SKM-1 treated with dmso at 0.1 percent for 144 hours (cell line): ENCODE results near the gene TRIM8.
"Not testable (repeated sequence)": the region's sequence is repeated elsewhere in the genome, so short reads cannot be mapped to it uniquely, and the experiment has no call there.

Source experiments
- DNase-seq: peaks from one replicate; lab custom pipeline; 2025; ENCODE audit not compliant: unreplicated experiment; lab: John Stamatoyannopoulos, UW

The TRIM8 gene

DNA sequence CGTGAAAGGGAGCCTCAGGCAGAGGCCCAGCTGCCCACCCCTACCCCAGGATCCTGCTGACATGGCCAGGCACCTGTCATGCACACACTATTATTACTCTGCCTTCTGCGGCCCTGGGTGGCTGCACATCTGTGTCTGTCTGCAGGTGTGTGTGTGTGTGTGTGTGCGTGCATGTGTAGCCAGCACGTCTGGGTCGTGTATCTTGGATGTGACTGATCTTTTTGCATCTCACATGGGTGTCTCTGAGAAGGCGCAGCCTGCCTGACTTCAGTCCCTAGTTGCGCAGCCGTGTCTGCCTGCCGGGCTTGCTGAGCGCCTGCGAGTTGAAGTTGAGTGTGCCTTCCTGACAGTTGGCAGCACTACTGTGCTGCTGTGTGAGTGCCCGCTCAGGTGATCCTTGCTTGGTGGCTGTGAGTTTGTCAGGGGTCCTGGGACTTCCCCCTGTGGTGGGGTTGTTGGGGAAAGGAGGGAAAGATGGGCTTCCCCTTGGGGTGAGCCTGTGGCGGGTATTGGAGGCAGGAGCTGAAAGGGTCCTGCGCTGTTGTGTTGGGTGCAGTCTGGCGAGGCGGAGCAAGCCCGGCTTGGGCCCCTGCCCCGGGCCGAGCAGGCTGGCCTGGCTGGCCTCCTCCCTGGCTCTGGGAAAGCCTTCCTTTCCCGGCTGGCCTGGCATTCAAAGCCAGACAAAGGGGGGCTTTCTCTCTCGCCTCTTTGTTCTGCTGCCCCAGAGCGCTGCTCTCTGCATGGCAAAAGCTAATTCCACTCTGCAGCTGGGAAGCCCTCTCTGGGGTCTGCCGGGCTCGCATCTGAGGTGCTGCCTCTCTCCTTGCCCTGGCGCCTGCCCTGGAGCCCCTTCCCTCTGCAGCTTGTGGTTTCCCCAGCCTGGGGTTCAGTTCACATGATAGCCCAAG, 4.9 kb downstream of the TRIM8 start:
- DNase-seq, result no peak

DNA sequence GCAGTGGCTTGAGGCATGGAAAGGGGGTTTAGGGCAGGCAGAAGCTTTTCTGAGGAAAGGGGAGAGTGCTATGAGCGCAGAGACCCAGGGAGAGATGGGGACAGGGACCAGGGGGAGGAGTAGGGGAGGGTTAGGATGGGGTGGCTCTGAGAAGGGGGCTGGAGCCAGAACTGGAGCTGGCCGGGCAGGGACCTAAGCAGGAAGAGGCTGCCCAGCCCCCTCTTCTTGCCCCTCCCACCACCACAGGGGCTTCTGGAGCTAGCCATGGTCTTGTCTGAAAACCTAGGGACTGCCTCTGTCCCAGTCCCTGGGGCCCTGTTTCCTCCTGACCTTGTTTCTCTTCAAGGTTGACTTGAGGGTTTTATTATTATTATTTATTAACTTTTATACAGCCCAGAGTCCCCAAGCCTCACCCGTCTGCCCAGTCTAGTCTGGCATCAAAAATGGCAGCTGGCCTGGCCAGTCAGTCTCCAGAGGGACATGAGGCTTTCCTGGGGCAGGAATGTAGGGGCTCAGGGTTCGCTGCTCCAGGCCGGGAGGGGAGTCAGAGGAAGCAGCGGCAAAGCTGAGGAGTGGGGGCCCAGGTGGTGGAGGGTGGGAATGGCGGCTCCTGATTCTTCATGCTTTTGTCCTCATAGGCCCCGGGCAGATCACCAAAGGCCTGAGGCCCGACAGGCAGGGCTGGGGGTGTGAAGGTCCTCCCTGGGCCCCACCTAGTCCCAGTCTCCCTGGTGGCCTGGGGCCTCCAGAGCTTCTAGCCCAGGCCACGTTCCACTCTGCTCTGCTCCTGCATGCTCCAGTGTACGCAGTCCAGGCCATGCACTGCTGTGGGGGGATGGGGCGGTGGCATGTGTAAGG, 5.7 kb downstream of the TRIM8 start:
- no peak for DNase-seq

DNA sequence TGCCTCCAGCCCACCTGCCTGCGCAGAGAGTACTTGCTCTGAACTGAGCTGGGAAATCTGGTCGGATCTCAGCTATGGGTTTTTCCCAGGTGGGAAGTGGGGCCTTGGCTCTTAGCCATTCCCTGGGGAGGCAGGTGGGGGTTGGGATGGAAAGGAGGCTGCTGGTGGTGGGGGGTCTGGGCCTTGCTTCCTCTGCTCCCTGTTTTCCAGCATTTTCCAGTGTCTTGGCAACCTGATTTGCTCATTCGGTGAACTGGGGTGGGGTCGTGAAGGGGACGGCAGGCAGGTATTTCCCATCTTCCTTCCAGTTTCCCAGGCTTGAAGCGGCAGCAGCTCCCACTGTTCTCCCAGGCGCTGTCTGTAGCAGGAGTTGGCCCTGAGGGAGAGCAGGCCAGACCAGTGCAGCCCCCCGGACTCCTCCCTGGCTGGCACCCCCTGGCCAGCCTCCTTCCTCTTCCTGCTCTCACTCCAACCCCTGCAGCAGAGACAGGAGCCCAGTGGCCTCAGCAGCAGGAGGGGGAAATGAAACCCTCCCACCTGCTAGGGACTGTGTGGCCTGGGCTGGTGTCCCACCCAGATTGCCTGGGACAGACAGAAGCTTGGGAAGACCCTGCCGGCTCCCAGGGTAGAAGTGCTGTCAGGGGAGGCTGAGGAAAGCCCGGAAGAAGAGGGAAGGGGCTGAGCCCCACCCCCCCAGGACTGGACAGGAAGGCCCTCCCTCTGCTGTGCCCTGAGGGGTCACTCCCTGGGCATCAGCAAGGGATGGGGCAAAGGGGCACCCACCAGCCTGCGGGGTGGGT, 6.6 kb downstream of the TRIM8 start:
- no peak for DNase-seq

DNA sequence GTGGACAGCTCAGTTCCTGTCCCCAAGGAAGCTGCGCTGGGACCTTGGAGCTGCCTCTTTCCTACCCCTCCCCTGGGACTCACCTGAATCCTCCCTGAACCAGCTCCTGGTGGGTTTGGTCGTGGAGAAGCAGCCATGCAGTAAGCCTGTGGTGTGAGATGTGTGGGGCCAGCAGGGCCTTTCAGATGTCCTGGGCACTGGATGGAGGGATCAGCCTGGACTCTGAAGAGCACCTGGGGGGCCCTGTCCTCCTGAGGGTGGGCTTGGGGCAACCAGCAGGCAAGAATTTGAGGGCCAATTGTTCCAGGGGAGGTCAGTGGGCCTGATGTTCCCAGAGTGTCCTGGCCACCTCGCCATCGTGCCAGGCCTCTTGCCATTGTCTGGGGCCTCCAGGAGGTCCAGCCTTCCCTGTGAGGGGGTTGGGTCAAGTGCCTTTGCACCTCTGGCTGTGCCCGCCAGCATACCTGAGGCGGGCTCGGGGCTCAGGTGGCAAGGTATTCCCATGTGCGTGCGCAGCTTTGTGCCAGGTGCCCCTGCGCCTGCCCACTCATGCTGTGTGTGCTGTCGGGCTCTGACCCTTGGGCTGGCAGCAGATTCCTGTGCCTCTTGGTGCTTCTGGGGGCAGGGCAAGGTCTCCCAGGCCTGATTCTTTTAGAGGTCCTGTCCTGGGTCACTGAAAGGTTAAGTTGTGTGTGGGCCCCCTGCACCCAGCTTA, 7.3 kb downstream of the TRIM8 start:
- DNase-seq, result no peak

DNA sequence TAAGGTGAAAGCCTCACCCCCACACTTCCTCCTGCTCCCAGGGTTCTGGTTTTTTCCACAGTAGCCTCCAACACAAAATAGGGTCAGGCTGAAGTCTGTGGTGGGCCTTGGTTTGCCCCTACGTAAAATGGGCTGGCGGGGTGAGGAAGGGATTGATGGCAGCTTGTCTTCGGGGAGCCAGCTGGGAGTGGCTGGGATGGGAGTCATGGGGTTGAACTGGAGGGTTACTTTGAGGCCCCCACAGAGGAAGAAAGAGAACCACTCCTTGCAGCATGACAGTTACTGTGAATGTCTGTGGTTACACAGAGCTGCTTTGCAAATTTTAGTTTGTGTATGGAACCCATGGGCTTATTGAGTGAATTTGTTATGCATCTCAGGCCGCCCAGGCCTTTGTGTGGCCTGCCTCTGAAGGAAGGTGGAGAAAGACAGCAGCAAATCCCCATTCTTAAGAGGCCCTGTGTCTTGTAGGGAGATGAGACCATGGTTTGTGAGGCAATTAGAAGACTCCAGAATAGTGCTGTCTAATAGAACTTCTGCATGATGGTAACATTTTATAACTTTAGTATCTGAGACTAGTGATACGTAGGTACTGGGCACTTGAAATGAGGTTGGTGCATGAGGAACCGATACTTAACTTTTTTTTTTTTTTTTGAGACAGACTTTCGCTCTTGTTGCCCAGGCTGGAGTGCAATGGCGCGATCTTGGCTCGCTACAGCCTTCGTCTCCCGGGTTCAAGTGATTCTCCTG, 8.1 kb downstream of the TRIM8 start:
- DNase-seq, result no peak

DNA sequence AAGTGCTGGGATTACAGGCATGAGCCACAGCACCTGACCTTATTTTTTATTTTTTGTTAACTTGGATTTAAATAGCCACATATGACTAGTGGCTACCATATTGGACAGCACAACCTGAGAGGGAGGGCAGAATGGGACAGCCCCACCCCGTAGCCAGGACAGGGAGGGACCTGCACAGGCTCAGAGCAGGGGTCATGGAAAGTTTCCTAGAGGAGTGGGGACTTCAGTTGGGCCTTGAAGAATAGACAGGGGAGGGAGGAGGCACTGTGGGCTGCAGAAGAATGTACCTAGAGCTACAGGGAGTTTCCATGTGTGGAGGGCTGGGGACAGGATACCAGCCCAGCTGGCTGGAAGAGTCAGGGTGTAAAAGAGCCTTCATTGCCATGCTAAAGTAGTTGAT, 8.8 kb downstream of the TRIM8 start:
- no peak for DNase-seq

DNA sequence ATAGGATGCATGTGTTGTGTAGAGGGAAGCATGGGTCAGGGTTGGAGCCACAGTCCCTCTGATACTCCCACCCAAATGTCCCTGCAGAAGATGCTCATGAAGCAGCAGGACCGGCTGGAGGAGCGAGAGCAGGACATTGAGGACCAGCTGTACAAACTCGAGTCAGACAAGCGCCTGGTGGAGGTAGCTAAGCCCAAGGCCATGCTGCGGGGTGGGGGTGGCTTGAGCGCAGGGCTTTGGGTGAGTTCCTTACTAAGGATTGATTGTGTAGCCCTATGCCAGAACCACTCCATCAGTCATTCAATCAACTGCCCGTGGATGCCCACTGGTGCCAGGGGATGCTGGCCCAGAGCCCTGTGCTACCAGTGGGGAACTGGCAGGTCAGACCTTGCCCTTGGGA, 10.3 kb downstream of the TRIM8 start:
- no peak for DNase-seq

DNA sequence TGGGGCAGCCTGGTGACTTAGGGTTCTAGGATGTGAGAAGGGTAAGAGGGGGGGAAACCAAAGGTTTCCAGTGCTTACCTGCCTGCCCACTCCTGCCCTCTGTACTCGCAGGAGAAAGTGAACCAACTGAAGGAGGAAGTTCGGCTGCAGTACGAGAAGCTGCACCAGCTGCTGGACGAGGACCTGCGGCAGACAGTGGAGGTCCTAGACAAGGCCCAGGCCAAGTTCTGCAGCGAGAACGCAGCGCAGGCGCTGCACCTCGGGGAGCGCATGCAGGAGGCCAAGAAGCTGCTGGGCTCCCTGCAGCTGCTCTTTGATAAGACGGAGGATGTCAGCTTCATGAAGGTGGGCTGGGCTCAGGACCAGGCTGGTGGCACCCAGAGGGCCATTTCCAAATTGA, 10.7 kb downstream of the TRIM8 start:
- no peak for DNase-seq

DNA sequence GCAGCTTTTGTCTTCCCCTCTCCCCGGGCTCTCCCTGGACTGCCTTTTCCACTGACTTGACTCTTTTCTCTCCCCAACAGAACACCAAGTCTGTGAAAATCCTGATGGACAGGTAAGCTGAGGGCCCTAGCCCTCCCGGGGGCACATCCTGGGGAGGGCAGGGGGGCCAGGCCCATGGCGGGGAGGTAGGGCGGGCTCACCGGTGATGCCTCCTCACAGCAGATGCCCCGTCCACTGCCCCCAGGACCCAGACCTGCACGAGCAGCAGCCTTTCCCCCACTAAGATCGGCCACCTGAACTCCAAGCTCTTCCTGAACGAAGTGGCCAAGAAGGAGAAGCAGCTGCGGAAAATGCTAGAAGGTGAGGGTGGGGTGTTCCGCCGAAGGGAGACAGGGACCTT, 11.7 kb downstream of the TRIM8 start:
- no peak for DNase-seq

DNA sequence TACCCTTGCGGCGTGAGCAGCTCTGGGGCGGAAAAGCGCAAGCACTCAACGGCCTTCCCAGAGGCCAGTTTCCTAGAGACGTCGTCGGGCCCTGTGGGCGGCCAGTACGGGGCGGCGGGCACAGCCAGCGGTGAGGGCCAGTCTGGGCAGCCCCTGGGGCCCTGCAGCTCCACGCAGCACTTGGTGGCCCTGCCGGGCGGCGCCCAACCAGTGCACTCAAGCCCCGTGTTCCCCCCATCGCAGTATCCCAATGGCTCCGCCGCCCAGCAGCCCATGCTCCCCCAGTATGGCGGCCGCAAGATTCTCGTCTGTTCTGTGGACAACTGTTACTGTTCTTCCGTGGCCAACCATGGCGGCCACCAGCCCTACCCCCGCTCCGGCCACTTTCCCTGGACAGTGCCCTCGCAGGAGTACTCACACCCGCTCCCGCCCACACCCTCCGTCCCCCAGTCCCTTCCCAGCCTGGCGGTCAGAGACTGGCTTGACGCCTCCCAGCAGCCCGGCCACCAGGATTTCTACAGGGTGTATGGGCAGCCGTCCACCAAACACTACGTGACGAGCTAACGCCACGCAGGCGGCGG, 12.6 kb downstream of the TRIM8 start:
- no peak for DNase-seq

DNA sequence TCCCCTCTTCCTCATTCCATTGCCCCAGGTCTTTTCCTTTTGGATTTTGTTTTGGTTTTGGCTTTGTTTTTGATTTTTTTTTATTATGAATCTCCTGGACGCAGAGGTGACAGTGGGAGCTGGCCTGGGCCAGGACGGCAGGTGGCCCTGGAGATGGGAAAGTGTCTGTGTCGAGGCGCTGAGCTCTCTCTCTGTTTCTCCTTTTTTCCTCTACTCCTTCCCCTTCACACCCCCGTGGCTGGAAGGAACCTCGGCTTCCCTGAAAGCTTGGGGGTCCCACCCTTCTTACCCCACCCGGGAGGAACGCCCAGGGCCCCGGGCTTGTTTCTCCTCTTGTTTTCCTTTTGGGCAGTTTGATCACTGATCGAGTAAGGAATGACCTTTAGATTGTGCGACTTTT, 13.2 kb downstream of the TRIM8 start:
- DNase-seq, result no peak

DNA sequence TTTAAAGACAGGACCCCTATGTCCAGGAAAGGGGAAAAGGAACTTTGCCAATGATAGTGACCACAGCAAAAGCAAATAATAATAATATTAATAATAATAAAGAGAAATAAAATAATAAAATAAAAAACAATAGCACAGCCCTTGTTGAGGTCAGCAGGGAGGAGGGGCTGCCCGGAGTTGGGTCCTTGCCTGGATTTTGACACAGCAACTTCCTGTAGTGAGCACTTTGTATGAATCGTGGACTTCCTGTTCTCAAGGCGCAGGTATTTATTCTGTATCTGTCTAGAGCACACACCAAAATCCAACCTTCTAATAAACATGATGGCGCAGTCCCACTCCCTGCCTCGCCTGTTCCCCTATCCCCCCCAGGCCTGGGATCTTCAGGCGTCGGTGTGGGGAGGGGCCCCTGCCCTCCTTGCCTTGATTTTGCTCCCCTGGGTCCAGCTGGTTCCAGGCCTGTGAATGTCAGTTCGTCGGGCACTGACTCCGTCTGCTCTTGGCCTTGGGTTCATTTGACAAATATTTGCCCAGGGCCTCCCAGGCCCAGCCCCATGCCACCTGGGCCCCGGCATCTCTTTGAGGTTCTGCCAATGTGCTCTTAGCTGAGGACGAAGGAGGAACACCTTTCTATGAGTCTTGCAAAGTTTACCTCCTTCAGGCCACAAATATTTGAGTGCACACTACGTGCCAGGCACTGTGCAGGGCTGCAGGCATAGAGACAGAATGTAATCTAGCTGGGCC, 13.9 kb downstream of the TRIM8 start:
- no peak for DNase-seq

DNA sequence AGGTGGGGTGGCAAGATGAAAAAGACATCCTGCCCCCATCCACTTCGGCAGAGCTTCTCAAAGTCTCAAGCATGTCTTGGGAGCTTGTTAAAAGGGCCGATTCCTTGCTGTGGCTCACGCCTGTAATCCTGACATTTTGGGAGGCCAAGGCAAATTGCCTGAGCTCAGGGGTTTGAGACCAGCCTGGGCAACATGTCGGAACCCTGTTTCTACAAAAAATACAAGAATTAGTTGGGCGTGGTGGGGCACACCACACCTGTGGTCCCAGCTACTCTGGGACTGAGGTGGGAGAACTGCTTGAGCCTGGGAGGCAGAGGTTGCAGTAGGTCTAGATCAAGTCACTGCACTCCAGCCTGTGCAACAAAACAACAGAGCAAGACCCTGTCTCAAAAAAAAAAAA, 14.5 kb downstream of the TRIM8 start:
- DNase-seq, result no peak

DNA sequence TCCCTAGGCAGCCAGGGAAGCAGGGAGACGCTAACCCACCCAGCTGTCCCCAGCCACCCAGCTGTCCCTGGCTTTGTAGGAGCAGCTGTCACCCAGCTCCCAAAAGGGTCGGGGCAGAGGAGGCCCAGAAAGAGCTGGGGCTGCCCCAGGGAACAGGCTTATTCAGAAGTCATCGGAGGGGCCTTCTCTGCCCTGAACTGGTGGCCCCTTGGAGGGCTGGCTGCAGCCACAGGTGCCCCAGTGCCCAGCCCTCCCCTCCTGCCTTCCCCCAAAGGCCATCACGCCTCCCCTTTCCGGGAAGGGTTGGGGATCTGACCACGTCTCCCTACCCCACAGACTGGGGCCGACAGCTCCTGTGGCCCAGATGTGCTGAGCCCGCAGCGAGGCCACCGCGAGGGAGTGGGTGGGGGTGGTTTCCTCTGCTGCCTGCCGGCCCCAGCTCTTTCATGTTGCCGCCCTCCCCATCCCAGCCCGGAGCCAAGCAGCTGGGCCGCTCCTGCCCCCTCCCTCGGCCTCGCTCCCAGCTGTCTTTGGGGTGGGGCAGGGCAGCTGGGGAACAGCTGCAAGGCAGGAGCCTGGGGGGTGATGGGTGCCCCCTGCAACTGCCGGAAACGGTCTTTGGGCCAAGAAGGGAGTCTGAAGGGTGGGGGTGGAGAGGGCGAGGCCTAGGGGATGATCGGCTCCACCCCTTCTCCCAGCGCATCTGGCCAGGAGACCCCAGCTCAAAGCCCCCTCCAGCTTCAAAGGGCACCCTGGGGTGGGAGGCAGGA, 16.8 kb downstream of the TRIM8 start:
- no peak for DNase-seq

DNA sequence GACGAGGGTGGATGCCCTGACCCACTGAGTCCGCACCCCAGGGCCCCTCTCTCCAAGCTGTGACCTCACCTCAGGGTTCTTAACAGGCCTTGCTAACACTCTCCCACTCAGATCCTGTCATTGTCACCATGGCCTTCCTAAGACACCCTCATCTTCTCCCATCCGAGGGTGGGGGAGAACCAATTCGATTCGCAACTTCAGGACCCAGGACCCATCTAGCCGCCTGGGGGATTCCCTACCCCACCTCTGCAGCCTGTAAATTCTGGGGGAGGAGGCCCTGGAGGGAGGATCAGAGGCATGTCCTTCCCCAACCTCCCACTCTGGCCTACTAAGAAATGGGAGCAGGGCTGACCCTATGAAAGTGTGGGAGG, 17.4 kb downstream of the TRIM8 start:
- DNase-seq, result no peak

DNA sequence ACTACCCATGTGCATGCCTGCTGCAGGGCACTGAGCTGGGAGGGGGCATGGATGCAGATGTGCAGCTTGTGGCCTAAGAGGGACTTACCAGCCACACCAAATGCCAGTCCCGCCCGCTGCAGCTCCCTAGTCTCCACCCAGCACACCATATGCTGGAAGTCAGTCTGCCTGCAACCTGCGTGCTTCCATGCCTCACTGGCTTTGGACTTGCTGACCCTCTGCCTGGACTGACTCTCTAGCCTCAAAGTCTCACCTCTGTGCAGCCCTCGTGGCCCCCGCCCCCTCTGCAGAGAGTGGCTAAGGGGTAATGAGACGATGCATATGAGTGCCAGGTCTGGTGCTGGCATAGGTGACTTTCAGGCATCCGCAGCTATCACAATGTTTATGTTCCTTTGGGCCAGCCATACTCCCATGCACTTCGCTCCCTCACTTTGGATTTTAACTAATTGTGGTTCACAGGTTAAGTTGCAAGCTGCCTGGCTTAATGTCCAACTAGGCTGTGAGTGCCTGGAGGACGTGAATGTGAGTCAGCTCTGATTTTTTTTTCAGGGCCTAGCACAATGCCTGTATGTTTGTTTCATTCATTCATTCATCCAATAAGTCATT, 21.7 kb downstream of the TRIM8 start:
- DNase-seq, result no peak

DNA sequence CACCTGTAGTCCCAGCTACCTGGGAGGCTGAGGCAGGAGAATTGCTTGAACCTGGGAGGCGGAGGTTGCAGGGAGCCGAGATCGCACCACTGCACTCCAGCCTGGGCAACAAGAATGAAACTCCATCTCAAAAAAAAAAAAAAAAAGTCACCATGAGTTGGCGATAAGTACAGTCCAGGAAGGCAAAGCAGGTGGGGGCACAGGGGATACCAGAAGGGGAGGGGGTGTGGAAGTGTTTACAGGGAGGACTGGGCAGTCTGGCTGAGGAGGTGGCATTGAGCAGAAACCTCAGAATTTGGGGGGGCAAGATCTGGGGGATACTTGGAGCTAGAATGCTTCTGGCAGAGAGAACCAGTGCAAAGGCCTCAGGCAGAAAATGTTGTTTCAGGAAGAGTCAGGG, 23.1 kb downstream of the TRIM8 start:
- not testable (repeated sequence) for DNase-seq
